Erythroblast (primary cell): ENCODE results near the gene PITPNC1.

Experiments
- GATA1 ChIP-seq: IDR thresholded peaks from 2 replicates; pipeline ENCODE4 v1.6.1; 2011; ENCODE audit warnings: low read depth, mild to moderate bottlenecking, control low read depth, low read length, moderate library complexity
- POLR2A ChIP-seq: IDR thresholded peaks from 2 replicates; pipeline ENCODE4 v1.6.1; 2011; ENCODE audit warnings: mild to moderate bottlenecking, low read length

- TF ChIP-seq POLR2A (no peak), GATA1 (no peak)
These were observed 200.5 kb downstream of the PITPNC1 start for GRCh38 chr17:67577429-67578141.
